Heart left ventricle (tissue), 16 donors: ENCODE data around the gene PLCL1. TPM values are rescaled to one million over a fixed set of nuclear protein-coding genes. Genes with fewer than 3 reads are reported as not detected.

Source experiments
- ATAC-seq, 4 donors: fragments of 200-7000 bp; cut with Tn5 transposase; one replicate each; pipeline ENCODE4 v1.9.1; 2020 to 2022; ENCODE audit warnings: moderate library complexity in 4 of 4, mild to moderate bottlenecking in 3 of 4, moderate number of reproducible peaks in 1 of 4
- DNase-seq, 5 donors: peaks; one replicate each; pipeline ENCODE4 v3.0.0-alpha.2; 2020
- H3K27ac ChIP-seq, 12 donors: fragments of 200-600 bp; sonication (generic) in 4 of 12; one replicate each; pipeline versions ENCODE4 v1.5.0 to v1.8.0; 2016 to 2022; ENCODE audit warnings: mild to moderate bottlenecking in 2 of 12
- H3K27me3 ChIP-seq, 9 donors: fragments of 200-600 bp; sonication (generic) in 2 of 9; one replicate each; pipeline versions ENCODE4 v1.5.1 to v1.8.0; 2016 to 2022; ENCODE audit warnings: mild to moderate bottlenecking in 3 of 9
- H3K36me3 ChIP-seq, 9 donors: fragments of 200-600 bp; sonication (generic) in 2 of 9; one replicate each; pipeline versions ENCODE4 v1.5.0 to v1.8.0; 2018 to 2022; ENCODE audit warnings: mild to moderate bottlenecking in 2 of 9
- H3K4me1 ChIP-seq, 12 donors: fragments of 200-600 bp; sonication (generic) in 4 of 12; one replicate each; pipeline versions ENCODE4 v1.5.0 to v1.8.0; 2016 to 2022; ENCODE audit warnings: mild to moderate bottlenecking in 3 of 12
- H3K4me3 ChIP-seq, 12 donors: fragments of 200-600 bp; sonication (generic) in 4 of 12; one replicate each; pipeline versions ENCODE4 v1.5.0 to v1.8.0; 2017 to 2022; ENCODE audit warnings: mild to moderate bottlenecking in 9 of 12, moderate library complexity in 4 of 12
- H3K9me3 ChIP-seq, 12 donors: fragments of 200-600 bp; sonication (generic) in 4 of 12; one replicate each; pipeline versions ENCODE4 v1.5.0 to v1.8.0; 2016 to 2022; ENCODE audit warnings: mild to moderate bottlenecking in 1 of 12
- POLR2A ChIP-seq, 2 donors: fragments of 450-650 bp; IDR thresholded peaks; one replicate each; pipeline ENCODE4 v1.6.1; 2017; ENCODE audit warnings: antibody characterized with exemption in 2 of 2, mild to moderate bottlenecking in 2 of 2, moderate library complexity in 2 of 2
- WGBS, 4 donors: extraction: QIAGEN DNeasy Blood & Tissue Kit in 2 of 4; methylation state at CpG; one replicate each; pipeline versions ENCODE4 v1.1.5 to v1.1.7; 2013 to 2018; 5-methylcytosine and 5-hydroxymethylcytosine counted together
- intact Hi-C, 10 donors: fragments of 100-400 bp; cut with DNase I; formaldehyde crosslinking; loops; one replicate each; pipeline versions ENCODE4 v1.11.1 to v1.14.2; 2022
- polyA plus RNA-seq, 2 donors: library from polyadenylated mRNA; stranded (reverse); fragments of 200-250 nt; gene quantifications; one replicate each; pipeline ENCODE4 v1.2.3, GENCODE V29; 2013
- total RNA-seq, 9 donors: library from RNA; depleted of rRNA in 2 of 9; stranded (reverse); fragments of >200 nt in 2 of 9; fragmentation: NEBNext Ultra II Directional in 3 of 9; extraction: Animal tissue kit (Norgen Biotek cat#: 25700) in 3 of 9; gene quantifications; one replicate each; pipeline versions ENCODE4 v1.1.0 to v1.2.4, GENCODE V29; 2016 to 2023
- TF ChIP-seq, protein P1 (sequence below), 12 donors: fragments of 200-600 bp; sonication (generic) in 4 of 12; IDR thresholded peaks; one replicate each; pipeline versions ENCODE4 v1.5.0 to v1.8.0; 2018 to 2022; ENCODE audit warnings: antibody characterized with exemption in 12 of 12, mild to moderate bottlenecking in 5 of 12
- donor health status: ischemic (EF 13 %, LVEDD 7.1; RV severe dilation, severe dysfunction).
- donor health status: healthy with polysubstance abuse.
- donor health status: DM: no; HTN: yes; CAD: no.
- donor health status: DM: no; HTN: no; CAD: no.
- donor health status: ischemic (EF 25% LVEDD 6.9; RV normal size, moderate dysfunction).
- donor health status: ischemic (EF 25% LVEDD 5.7; RV mildly dilated, moderate dysfunction).
- donor health status: healthy.
- donor health status: DM: yes; HTN: yes; CAD: no.
- donor health status: ischemic (EF 35%, LVEDD 5.7; RV mildly dilated, moderate dysfunction).
- donor health status: nonischemic (EF 11% LVEDD 7.7; RV severe dilation, severe dysfunction).
- donor health status: DM: yes; HTN: yes; CAD: no.
- donor health status: PGD.
- donor health status: ischemic (EF 29% LVEDD 5.4; RV normal size, mild dysfunction).
- donor health status: nonischemic (EF 23%, LVEDD 6.1; RV moderate dilation, normal function).

PLCL1 gene
- total and polyA plus RNA-seq, 11 donors = 22.0 to 126 (median 90.4) TPM

DNA sequence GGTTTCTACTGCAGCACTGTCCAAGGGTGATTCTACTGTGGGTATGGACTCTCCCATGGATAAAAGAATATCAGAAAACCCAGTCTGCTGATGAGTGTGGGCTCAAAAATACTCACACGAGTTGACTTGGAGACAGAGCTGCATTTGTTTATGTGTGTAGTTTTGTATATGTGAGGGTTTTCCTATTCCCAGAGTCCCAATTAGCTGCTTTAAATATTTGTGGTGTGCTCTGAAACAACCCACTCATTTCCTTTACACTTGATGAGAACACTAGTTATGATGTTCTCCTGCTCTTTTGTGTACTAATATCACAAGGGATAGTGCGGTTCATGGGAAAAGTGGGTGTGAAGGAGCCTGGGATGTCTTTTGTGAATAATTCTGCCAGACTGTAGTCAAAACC is 337.3 kb downstream of the PLCL1 start:
- intact Hi-C loops = no loop called here
- H3K4me3 ChIP-seq = no peak overlapping the region
- peaks cover 0 to 14% (median 6%) of the 10 kb centered on the region in 12 donors for H3K4me1 ChIP-seq
- no peaks in the 10 kb centered on the region for H3K9me3 ChIP-seq
- DNase-seq (no peak), ATAC-seq (no peak)
- WGBS, 4 donors = 82 to 90% (median 85%) methylated on average over 2 of the region's 2 CpGs
- TF ChIP-seq POLR2A (IDR thresholded peaks at IDR 0.05) = no peak
- TF ChIP-seq, protein P1, sequence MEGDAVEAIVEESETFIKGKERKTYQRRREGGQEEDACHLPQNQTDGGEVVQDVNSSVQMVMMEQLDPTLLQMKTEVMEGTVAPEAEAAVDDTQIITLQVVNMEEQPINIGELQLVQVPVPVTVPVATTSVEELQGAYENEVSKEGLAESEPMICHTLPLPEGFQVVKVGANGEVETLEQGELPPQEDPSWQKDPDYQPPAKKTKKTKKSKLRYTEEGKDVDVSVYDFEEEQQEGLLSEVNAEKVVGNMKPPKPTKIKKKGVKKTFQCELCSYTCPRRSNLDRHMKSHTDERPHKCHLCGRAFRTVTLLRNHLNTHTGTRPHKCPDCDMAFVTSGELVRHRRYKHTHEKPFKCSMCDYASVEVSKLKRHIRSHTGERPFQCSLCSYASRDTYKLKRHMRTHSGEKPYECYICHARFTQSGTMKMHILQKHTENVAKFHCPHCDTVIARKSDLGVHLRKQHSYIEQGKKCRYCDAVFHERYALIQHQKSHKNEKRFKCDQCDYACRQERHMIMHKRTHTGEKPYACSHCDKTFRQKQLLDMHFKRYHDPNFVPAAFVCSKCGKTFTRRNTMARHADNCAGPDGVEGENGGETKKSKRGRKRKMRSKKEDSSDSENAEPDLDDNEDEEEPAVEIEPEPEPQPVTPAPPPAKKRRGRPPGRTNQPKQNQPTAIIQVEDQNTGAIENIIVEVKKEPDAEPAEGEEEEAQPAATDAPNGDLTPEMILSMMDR (IDR thresholded peaks at IDR 0.05) = no peak
- H3K27ac ChIP-seq = no peak overlapping the region
- H3K27me3 ChIP-seq = no peaks in the 10 kb centered on the region
- H3K36me3 ChIP-seq = peaks cover 0 to 3% (median 0%) of the 10 kb centered on the region in 9 donors

DNA sequence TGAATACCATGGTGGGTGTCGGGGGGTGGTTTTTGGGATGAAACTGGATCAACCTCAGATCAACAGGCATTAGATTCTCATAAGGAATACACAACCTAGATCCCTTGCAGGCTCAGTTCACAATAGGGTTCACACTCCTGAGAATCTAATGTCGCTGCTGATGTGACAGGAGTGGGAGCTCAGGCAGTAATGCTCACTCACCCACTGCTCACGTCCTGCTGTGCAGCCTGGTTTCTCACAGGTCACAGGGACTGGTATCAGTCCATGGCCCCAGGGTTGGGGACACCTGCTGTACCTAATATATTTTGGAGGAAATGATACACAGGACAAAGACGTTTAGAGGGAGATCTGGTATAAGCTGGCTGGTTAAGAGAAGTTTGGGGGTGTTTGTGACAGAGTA is 338.8 kb downstream of the PLCL1 start:
- Histone ChIP-seq H3K27me3 (no peaks in the 10 kb centered on the region), H3K27ac (no peak overlapping the region), H3K36me3 (peaks cover 0 to 4% (median 0%) of the 10 kb centered on the region in 9 donors), H3K4me1 (peaks cover 0 to 14% (median 6%) of the 10 kb centered on the region in 12 donors), H3K4me3 (no peak overlapping the region), H3K9me3 (no peaks in the 10 kb centered on the region)
- DNase-seq (no peak), ATAC-seq (no peak)
- TF ChIP-seq POLR2A (IDR thresholded peaks at IDR 0.05) = no peak
- TF ChIP-seq, protein P1 (IDR thresholded peaks at IDR 0.05) = no peak
- intact Hi-C loops = no loop called here
- 73 to 83% (median 79%) methylated on average over 4 of the region's 4 CpGs for WGBS, 4 donors

DNA sequence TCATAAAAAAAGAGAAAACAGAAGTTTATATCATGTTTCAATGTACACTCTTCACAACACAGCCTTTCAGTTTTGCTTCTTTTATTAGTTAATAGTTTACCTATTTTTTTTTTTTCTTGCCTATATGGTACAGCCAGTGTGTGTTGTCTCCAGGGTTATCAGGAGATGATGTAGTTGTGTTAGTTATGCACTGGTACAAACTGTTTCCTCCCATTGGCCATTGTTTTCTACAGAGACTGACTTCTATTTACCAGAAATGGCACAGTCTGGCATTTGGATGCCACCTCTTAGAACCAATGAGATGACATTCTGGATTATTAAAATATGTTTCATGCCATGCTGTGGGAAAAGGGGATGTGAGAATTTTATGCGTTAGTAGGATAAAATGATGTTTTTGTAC is 339.4 kb downstream of the PLCL1 start:
- intact Hi-C loops = no loop called here
- 83 to 93% (median 88%) methylated on average over 1 of the region's 1 CpG for WGBS, 4 donors
- no peak overlapping the region for H3K4me3 ChIP-seq

DNA sequence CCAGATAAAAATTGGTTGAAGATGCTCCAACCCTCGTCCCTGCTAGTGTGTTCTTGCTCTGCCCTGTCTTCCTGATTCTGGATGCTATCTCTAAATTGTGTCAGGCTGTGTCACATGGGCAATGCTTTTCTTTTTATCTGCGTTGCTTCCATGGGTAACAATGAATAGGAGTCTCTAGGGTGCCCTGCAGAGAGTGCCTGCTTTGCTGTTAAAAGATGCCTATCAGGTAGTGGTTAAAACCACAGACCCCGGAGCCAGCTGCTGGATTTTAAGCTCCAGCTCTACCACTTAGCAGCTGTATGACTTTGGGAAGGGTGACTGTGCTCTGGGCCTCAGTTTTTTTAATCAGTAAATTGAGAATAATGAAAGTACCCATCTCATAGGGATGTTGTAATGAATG is 340.3 kb downstream of the PLCL1 start:
- peak in 1 of 4 donors; percentile 33 for ATAC-seq
- WGBS, 4 donors = 25 to 50% (median 39%) methylated on average over 3 of the region's 3 CpGs

More for the DNA sequence above, 339.4 kb downstream of the PLCL1 start:
- no peak for DNase-seq
- peaks cover 0 to 8% (median 0%) of the 10 kb centered on the region in 9 donors for H3K36me3 ChIP-seq
- no peak overlapping the region for H3K27ac ChIP-seq
- H3K27me3 ChIP-seq = no peaks in the 10 kb centered on the region
- peaks cover 0 to 14% (median 6%) of the 10 kb centered on the region in 12 donors for H3K4me1 ChIP-seq
- no peaks in the 10 kb centered on the region for H3K9me3 ChIP-seq
- peak in 1 of 4 donors; percentile 29 for ATAC-seq
- TF ChIP-seq POLR2A (IDR thresholded peaks at IDR 0.05) = no peak
- TF ChIP-seq, protein P1 (IDR thresholded peaks at IDR 0.05) = no peak

More for the DNA sequence above, 340.3 kb downstream of the PLCL1 start:
- H3K27me3 ChIP-seq = no peaks in the 10 kb centered on the region
- H3K9me3 ChIP-seq = no peaks in the 10 kb centered on the region
- DNase-seq = no peak
- no peak overlapping the region for H3K27ac ChIP-seq
- TF ChIP-seq, protein P1 (IDR thresholded peaks at IDR 0.05) = no peak
- no peak for TF ChIP-seq POLR2A (IDR thresholded peaks at IDR 0.05)
- H3K4me3 ChIP-seq = no peak overlapping the region
- intact Hi-C loops = no loop called here
- peaks cover 0 to 8% (median 0%) of the 10 kb centered on the region in 9 donors for H3K36me3 ChIP-seq
- H3K4me1 ChIP-seq = peaks cover 0 to 14% (median 6%) of the 10 kb centered on the region in 12 donors
